Esophagus (tissue), 2 donors: ENCODE results near the gene DNAJC8. TPM values are rescaled to one million over a fixed set of nuclear protein-coding genes. Genes with fewer than 3 reads are reported as not detected.

Source experiments
- H3K27ac ChIP-seq, 2 donors: one replicate each; pipeline ENCODE4 v1.5.1; 2013; ENCODE audit warnings: low read depth in 2 of 2, mild to moderate bottlenecking in 2 of 2, inconsistent platforms in 1 of 2, low read length in 1 of 2, moderate library complexity in 1 of 2
- H3K27me3 ChIP-seq, 2 donors: one replicate each; pipeline ENCODE4 v1.6.1; 2013; ENCODE audit warnings: low read length in 2 of 2, control low read depth in 1 of 2, mild to moderate bottlenecking in 1 of 2; ENCODE audit not compliant: insufficient read depth in 2 of 2, control insufficient read depth in 1 of 2
- H3K36me3 ChIP-seq, 2 donors: one replicate each; pipeline ENCODE4 v1.6.1; 2013; ENCODE audit warnings: low read length in 1 of 2; ENCODE audit not compliant: control insufficient read depth in 2 of 2, insufficient read depth in 2 of 2
- H3K4me1 ChIP-seq, 2 donors: one replicate each; pipeline ENCODE4 v1.6.1; 2013; ENCODE audit warnings: low read length in 1 of 2; ENCODE audit not compliant: control insufficient read depth in 2 of 2, insufficient read depth in 2 of 2
- H3K4me3 ChIP-seq, 2 donors: one replicate each; pipeline ENCODE4 v1.5.1; 2013; ENCODE audit warnings: low read length in 2 of 2, mild to moderate bottlenecking in 2 of 2, low read depth in 1 of 2, moderate library complexity in 1 of 2
- H3K9me3 ChIP-seq, 2 donors: one replicate each; pipeline ENCODE4 v1.6.1; 2013; ENCODE audit warnings: mild to moderate bottlenecking in 2 of 2, low read depth in 1 of 2, low read length in 1 of 2, moderate library complexity in 1 of 2; ENCODE audit not compliant: control insufficient read depth in 2 of 2, insufficient read depth in 1 of 2
- WGBS, 2 donors: extraction: QIAGEN DNeasy Blood & Tissue Kit; methylation state at CpG; one replicate each; pipeline ENCODE4 v1.1.7; 2013; 5-methylcytosine and 5-hydroxymethylcytosine counted together
- polyA plus RNA-seq, 2 donors: library from polyadenylated mRNA; stranded (reverse); fragments of 200-250 nt; gene quantifications; one replicate each; pipeline ENCODE4 v1.2.3, GENCODE V29; 2013
- donor health status: healthy with polysubstance abuse.
- donor health status: Bipolar disorder and iron deficiency.

Gene DNAJC8
- polyA plus RNA-seq, 2 donors = 39.8 to 57.4 TPM

- 83 to 90% methylated on average over 2 of the region's 2 CpGs for WGBS, 2 donors
- Histone ChIP-seq H3K36me3 (peaks cover 3 to 9% of the 10 kb centered on the region in 2 donors), H3K4me1 (peaks cover 4% of the 10 kb centered on the region in 2 donors), H3K27me3 (no peaks in the 10 kb centered on the region), H3K9me3 (no peaks in the 10 kb centered on the region), H3K4me3 (no peak overlapping the region), H3K27ac (no peak overlapping the region)
Measured at GRCh38 chr1:28267633-28268032, 34.8 kb upstream of the DNAJC8 start.

- H3K4me1 ChIP-seq = peaks cover 4% of the 10 kb centered on the region in 2 donors
Measured at GRCh38 chr1:28266920-28267322, 34.1 kb upstream of the DNAJC8 start.

GRCh38 chr1:28265577-28265976 is 32.7 kb upstream of the DNAJC8 start:
- H3K27ac ChIP-seq = no peak overlapping the region
- no peaks in the 10 kb centered on the region for H3K27me3 ChIP-seq
- 86 to 95% methylated on average over 8 of the region's 8 CpGs for WGBS, 2 donors
- H3K9me3 ChIP-seq = no peaks in the 10 kb centered on the region
- no peak overlapping the region for H3K4me3 ChIP-seq
- H3K4me1 ChIP-seq = peaks cover 4% of the 10 kb centered on the region in 2 donors
- H3K36me3 ChIP-seq = peaks cover 0 to 4% of the 10 kb centered on the region in 2 donors

More at GRCh38 chr1:28266920-28267322, 34.1 kb upstream of the DNAJC8 start:
- H3K36me3 ChIP-seq = peaks cover 0 to 4% of the 10 kb centered on the region in 2 donors
- no peak overlapping the region for H3K4me3 ChIP-seq
- no peak overlapping the region for H3K27ac ChIP-seq
- no peaks in the 10 kb centered on the region for H3K27me3 ChIP-seq
- 69 to 73% methylated on average over 5 of the region's 5 CpGs for WGBS, 2 donors
- no peaks in the 10 kb centered on the region for H3K9me3 ChIP-seq

GRCh38 chr1:28264897-28265296 is 32.1 kb upstream of the DNAJC8 start:
- peaks cover 4% of the 10 kb centered on the region in 2 donors for H3K4me1 ChIP-seq
- H3K9me3 ChIP-seq = no peaks in the 10 kb centered on the region
- no peaks in the 10 kb centered on the region for H3K27me3 ChIP-seq
- 83% methylated on average over 1 of the region's 1 CpG for WGBS, 2 donors
- H3K27ac ChIP-seq = no peak overlapping the region
- peaks cover 0 to 4% of the 10 kb centered on the region in 2 donors for H3K36me3 ChIP-seq
- H3K4me3 ChIP-seq = no peak overlapping the region

- Histone ChIP-seq H3K27ac (peak overlapping the region in 1 of 2 donors; percentile 74), H3K4me1 (peaks cover 4 to 9% of the 10 kb centered on the region in 2 donors), H3K36me3 (no peaks in the 10 kb centered on the region), H3K27me3 (no peaks in the 10 kb centered on the region), H3K9me3 (no peaks in the 10 kb centered on the region), H3K4me3 (peak overlapping the region; percentile 89 to 98)
- WGBS, 2 donors = 48 to 51% methylated on average over 7 of the region's 7 CpGs
Measured at GRCh38 chr1:28260803-28261174, 28.0 kb upstream of the DNAJC8 start.

GRCh38 chr1:28259934-28260802 is 27.3 kb upstream of the DNAJC8 start:
- Histone ChIP-seq H3K4me3 (peak overlapping the region; percentile 89 to 98), H3K27ac (peak overlapping the region; percentile 95 to 97), H3K9me3 (no peaks in the 10 kb centered on the region), H3K36me3 (no peaks in the 10 kb centered on the region), H3K27me3 (no peaks in the 10 kb centered on the region), H3K4me1 (peaks cover 4 to 9% of the 10 kb centered on the region in 2 donors)
- 2% methylated on average over 53 to 66 of the region's 66 CpGs for WGBS, 2 donors

GRCh38 chr1:28259252-28259933 is 26.6 kb upstream of the DNAJC8 start, which contains the start of gene SESN2:
TSS of gene SESN2 (plus strand) at chr1:28259518. CDS start at chr1:28259848, 330 bp downstream.
- Histone ChIP-seq H3K4me1 (peaks cover 4 to 9% of the 10 kb centered on the region in 2 donors), H3K27ac (peak within 1 kb of the TSS; percentile 95 to 97), H3K4me3 (peak within 1 kb of the TSS; percentile 89 to 98), H3K27me3 (no peaks in the 10 kb centered on the region), H3K36me3 (no peaks in the 10 kb centered on the region), H3K9me3 (no peaks in the 10 kb centered on the region)
- 0% methylated on average over 71 to 76 of the region's 76 CpGs for WGBS, 2 donors

GRCh38 chr1:28258628-28259251 is 25.9 kb upstream of the DNAJC8 start:
- no peaks in the 10 kb centered on the region for H3K27me3 ChIP-seq
- 7% methylated on average over 12 of the region's 12 CpGs for WGBS, 2 donors
- H3K9me3 ChIP-seq = no peaks in the 10 kb centered on the region
- H3K36me3 ChIP-seq = no peaks in the 10 kb centered on the region
- peak overlapping the region in 1 of 2 donors; percentile 17 for H3K4me3 ChIP-seq
- H3K4me1 ChIP-seq = peaks cover 4 to 9% of the 10 kb centered on the region in 2 donors
- peak overlapping the region; percentile 87 to 94 for H3K27ac ChIP-seq

GRCh38 chr1:28257736-28258135 is 24.9 kb upstream of the DNAJC8 start:
- Histone ChIP-seq H3K27me3 (no peaks in the 10 kb centered on the region), H3K4me3 (no peak overlapping the region), H3K36me3 (no peaks in the 10 kb centered on the region), H3K4me1 (peaks cover 0 to 5% of the 10 kb centered on the region in 2 donors), H3K27ac (no peak overlapping the region), H3K9me3 (no peaks in the 10 kb centered on the region)
- 95 to 98% methylated on average over 4 of the region's 4 CpGs for WGBS, 2 donors
